Tibial artery (tissue), 4 donors: ENCODE results near the gene SLC16A4.

ENCODE experiments used
- DNase-seq, 2 donors: peaks; one replicate each; pipeline ENCODE4 v3.0.0-alpha.2; 2019
- H3K27ac ChIP-seq, 2 donors: fragments of 200-600 bp; sonication (generic) in 1 of 2; 1 replicate in 1 of 2; 2 replicates in 1 of 2; pipeline ENCODE4 v1.5.1; 2018 to 2019; ENCODE audit warnings: mild to moderate bottlenecking in 1 of 2
- H3K27me3 ChIP-seq, 2 donors: fragments of 200-600 bp; sonication (generic) in 1 of 2; one replicate each; pipeline versions ENCODE4 v1.5.1 to v1.6.0; 2016 to 2019
- H3K36me3 ChIP-seq, 3 donors: fragments of 200-600 bp; sonication (generic) in 2 of 3; one replicate each; pipeline ENCODE4 v1.5.1; 2016 to 2019; ENCODE audit warnings: mild to moderate bottlenecking in 2 of 3
- H3K4me1 ChIP-seq, 4 donors: fragments of 200-600 bp; sonication (generic) in 2 of 4; 1 replicate in 3 of 4; 2 replicates in 1 of 4; pipeline ENCODE4 v1.5.1; 2016 to 2019
- H3K4me3 ChIP-seq, 2 donors: fragments of 200-600 bp; sonication (generic) in 1 of 2; 1 replicate in 1 of 2; 2 replicates in 1 of 2; pipeline ENCODE4 v1.5.1; 2018 to 2019; ENCODE audit warnings: mild to moderate bottlenecking in 2 of 2
- H3K9me3 ChIP-seq, 3 donors: fragments of 200-600 bp; sonication (generic) in 1 of 3; one replicate each; pipeline ENCODE4 v1.5.1; 2016 to 2019
- intact Hi-C: fragments of 100-400 bp; cut with DNase I; formaldehyde crosslinking; loops from one replicate; pipeline ENCODE4 v1.15.0; 2023; ENCODE audit warnings: low total_unique reads
- TF ChIP-seq, protein P1 (sequence below), 2 experiments: fragments of 200-600 bp in 1 of 2; fragments of 450-650 bp in 1 of 2; IDR thresholded peaks; one replicate each; pipeline ENCODE4 v1.5.1; 2017 to 2019; ENCODE audit warnings: antibody characterized with exemption in 2 of 2, mild to moderate bottlenecking in 1 of 2, moderate library complexity in 1 of 2

Gene SLC16A4

DNA sequence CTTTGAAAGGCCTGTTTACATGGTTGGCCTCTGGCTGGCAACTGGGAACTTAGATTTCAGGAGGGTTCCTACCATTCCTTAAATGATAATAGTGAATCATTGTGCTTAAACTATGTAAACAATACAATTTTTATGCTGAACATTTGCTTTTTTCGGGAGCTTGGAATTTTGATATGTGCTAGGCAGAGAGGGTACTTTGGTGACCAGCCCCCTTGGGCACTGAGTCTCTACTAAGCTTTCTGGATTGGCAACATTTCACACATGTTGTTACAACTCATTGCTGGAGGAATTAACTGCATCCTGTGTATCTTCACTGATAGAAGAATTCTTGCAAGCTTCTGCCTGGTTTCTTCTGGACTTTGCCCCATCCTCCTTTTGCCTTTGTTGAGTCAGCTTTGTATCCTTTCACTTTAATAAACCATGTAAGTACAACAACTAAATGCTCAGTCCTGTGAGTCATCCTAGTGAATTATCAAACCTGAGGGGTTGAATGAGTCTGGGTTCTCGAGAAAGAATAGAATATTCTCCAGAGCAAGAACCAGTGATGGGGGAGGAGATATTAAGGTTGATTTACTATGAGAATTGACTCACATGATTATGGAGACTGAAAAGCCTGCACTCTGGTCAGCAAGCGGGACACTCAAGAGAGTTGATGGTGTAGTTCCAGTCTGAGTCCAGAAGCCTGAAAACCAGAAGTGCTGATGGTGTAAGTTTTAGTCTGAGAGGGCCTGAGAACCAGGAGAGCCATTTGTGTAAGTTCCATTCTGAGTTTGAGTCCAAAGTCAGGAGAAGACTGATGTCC, 3.1 kb upstream of the SLC16A4 start:
- no peak for DNase-seq
- TF ChIP-seq, protein P1, sequence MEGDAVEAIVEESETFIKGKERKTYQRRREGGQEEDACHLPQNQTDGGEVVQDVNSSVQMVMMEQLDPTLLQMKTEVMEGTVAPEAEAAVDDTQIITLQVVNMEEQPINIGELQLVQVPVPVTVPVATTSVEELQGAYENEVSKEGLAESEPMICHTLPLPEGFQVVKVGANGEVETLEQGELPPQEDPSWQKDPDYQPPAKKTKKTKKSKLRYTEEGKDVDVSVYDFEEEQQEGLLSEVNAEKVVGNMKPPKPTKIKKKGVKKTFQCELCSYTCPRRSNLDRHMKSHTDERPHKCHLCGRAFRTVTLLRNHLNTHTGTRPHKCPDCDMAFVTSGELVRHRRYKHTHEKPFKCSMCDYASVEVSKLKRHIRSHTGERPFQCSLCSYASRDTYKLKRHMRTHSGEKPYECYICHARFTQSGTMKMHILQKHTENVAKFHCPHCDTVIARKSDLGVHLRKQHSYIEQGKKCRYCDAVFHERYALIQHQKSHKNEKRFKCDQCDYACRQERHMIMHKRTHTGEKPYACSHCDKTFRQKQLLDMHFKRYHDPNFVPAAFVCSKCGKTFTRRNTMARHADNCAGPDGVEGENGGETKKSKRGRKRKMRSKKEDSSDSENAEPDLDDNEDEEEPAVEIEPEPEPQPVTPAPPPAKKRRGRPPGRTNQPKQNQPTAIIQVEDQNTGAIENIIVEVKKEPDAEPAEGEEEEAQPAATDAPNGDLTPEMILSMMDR (IDR thresholded peaks at IDR 0.05), result no peak
- intact Hi-C loops, result loop anchor here (5.0 kb wide), 1 partner anchor 57 kb away; the partner anchor contains the start of gene RBM15
- Histone ChIP-seq H3K27me3 (no peaks in the 10 kb centered on the region), H3K27ac (no peak overlapping the region), H3K9me3 (no peaks in the 10 kb centered on the region), H3K4me3 (no peak overlapping the region), H3K4me1 (peaks cover 0 to 15% (median 10%) of the 10 kb centered on the region in 4 donors), H3K36me3 (peaks cover 6 to 41% (median 15%) of the 10 kb centered on the region in 3 donors)

DNA sequence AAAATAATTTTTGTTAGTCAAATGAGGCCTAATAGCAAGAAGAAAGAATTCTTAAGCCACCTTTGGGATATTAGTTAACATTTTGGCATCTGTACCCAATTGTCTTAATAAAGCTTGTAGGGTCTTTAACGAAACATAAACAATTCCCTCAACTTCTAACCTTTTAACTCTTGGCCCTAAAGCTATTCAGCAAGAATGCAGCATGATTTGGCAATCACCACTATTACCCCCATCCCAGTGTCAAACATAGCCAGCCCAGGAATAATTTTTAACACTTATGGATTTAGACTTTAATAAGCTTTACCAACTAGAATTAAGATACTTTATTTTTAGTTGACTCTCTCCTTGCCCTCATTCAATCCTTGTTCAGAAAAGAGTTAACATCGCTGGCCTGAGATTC, 2.5 kb upstream of the SLC16A4 start:
- peaks cover 4 to 40% (median 15%) of the 10 kb centered on the region in 3 donors for H3K36me3 ChIP-seq
- intact Hi-C loops, result loop anchor here (5.0 kb wide), 1 partner anchor 56 kb away; the partner anchor contains the start of gene RBM15
- TF ChIP-seq, protein P1 (IDR thresholded peaks at IDR 0.05), result no peak
- no peak for DNase-seq
- no peaks in the 10 kb centered on the region for H3K9me3 ChIP-seq
- no peak overlapping the region for H3K4me3 ChIP-seq
- H3K4me1 ChIP-seq, result peaks cover 0 to 20% (median 13%) of the 10 kb centered on the region in 4 donors
- no peaks in the 10 kb centered on the region for H3K27me3 ChIP-seq
- no peak overlapping the region for H3K27ac ChIP-seq

DNA sequence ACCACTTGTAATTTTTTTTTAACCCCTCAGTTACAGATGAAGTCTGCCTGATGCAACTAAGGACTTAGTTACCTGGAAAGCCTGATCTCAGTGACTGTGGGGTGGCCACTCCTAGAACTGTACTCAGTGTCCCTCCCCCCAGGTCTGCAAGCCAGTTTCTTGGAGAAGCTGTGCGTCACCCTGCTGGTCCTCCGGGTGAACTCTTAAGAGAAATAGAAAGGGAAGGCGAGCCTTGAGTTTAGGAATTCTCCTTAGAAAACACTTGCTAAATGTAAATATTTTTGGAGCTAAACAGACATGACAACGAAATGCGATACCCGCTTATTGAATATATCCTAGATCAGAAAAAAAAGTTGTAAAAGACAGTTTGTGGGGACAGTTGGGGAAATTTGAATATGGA, 730 bp downstream of the SLC16A4 start:
- intact Hi-C loops, result loop anchor here (5.0 kb wide), 1 partner anchor 53 kb away; the partner anchor contains the start of gene RBM15
- Histone ChIP-seq H3K27me3 (no peaks in the 10 kb centered on the region), H3K36me3 (peaks cover 0 to 22% (median 14%) of the 10 kb centered on the region in 3 donors), H3K4me1 (peaks cover 0 to 20% (median 13%) of the 10 kb centered on the region in 4 donors), H3K9me3 (no peaks in the 10 kb centered on the region), H3K4me3 (peak overlapping the region; percentile 45 to 53), H3K27ac (peak overlapping the region; percentile 74 to 79)
- TF ChIP-seq, protein P1 (IDR thresholded peaks at IDR 0.05), result peak in 1 of 2 experiments; percentile 24
- DNase-seq, result peak; percentile 77 to 86

DNA sequence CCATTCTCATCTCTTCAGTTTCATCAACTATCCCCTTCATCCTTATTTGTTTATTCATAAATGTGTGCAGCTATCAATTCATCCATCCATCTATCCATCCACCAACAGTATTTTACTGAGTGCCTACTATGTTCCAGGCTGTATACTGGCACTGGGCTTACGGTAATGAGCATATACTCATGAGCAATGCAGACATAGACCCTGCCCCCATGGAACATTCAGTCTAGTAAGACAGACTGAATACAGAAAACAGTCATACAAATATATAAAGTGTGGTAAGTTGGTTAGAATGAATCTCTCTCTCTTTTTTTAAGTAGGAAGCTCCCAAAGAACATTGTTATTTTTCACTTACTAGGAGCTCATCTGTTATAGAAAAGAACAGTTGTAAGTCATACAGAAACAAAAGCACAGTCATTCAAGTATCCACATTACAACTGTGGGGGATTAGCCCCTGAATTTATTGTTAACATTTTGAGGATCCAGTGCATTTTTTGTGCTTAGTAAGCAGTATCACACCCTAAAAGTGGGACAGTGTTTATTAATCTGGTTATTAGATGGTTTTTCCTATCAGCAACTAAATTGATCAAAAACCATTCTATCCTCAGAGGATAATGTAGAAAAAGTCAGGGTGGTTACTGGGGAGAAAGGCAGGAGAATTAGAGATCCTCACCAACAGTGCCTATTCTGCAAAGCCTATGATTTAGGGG, 3.6 kb downstream of the SLC16A4 start:
- Histone ChIP-seq H3K36me3 (peaks cover 0 to 15% (median 15%) of the 10 kb centered on the region in 3 donors), H3K4me1 (peaks cover 0 to 30% (median 13%) of the 10 kb centered on the region in 4 donors), H3K9me3 (no peaks in the 10 kb centered on the region), H3K27ac (no peak overlapping the region), H3K4me3 (no peak overlapping the region), H3K27me3 (no peaks in the 10 kb centered on the region)
- intact Hi-C loops, result no loop called here
- TF ChIP-seq, protein P1 (IDR thresholded peaks at IDR 0.05), result no peak
- no peak for DNase-seq

DNA sequence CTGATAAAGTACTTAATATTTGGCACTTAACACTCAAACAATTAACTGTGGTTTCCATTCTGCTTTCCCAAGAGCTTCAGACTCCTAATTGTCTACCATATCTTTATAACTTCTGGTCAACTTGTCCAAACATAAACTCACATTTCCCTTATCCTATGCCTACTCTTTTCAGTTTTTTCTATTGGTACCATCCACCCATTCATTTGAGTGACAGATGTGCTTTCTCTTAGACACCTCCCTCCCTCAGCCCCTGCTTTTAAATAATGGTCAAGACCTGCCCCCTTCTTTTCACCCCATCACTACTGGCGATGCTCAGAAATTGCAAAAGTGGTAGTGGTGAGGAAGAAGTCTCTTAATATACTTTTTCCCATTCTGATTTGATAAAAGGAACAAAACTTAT, 5.5 kb downstream of the SLC16A4 start:
- Histone ChIP-seq H3K27me3 (no peaks in the 10 kb centered on the region), H3K4me3 (no peak overlapping the region), H3K4me1 (peaks cover 0 to 25% (median 14%) of the 10 kb centered on the region in 4 donors), H3K9me3 (no peaks in the 10 kb centered on the region), H3K27ac (no peak overlapping the region), H3K36me3 (peaks cover 0 to 26% (median 15%) of the 10 kb centered on the region in 3 donors)
- TF ChIP-seq, protein P1 (IDR thresholded peaks at IDR 0.05), result no peak
- DNase-seq, result no peak
- intact Hi-C loops, result no loop called here
